Activated CD8-positive, alpha-beta memory T cell treated with anti-CD3 and anti-CD28 coated beads for 24 hours (primary cell): Measurements from ENCODE around the gene CYP4F3.
"Not testable (repeated sequence)": the region's sequence is repeated elsewhere in the genome, so short reads cannot be mapped to it uniquely, and the experiment has no call there.

Experiments
- DNase-seq: peaks from one replicate; pipeline ENCODE4 v3.0.0-alpha.2; 2020

Gene CYP4F3

GRCh38 chr19:15671891-15672579 lies 31.3 kb downstream of the CYP4F3 start:
- no peak for DNase-seq

GRCh38 chr19:15672580-15673175 lies 32.0 kb downstream of the CYP4F3 start, which contains the start of gene CYP4F12:
Gene CYP4F12 (plus strand): TSS chr19:15673087. CDS start chr19:15673530, 443 bp downstream.
- no peak for DNase-seq

GRCh38 chr19:15673176-15673654 lies 32.5 kb downstream of the CYP4F3 start:
- DNase-seq, result no peak

GRCh38 chr19:15675560-15675959 lies 34.9 kb downstream of the CYP4F3 start:
- no peak for DNase-seq

- no peak for DNase-seq
Observed at GRCh38 chr19:15679089-15679488, 38.4 kb downstream of the CYP4F3 start.

GRCh38 chr19:15679865-15680264 lies 39.2 kb downstream of the CYP4F3 start:
- not testable (repeated sequence) for DNase-seq

GRCh38 chr19:15680478-15681322 lies 40.0 kb downstream of the CYP4F3 start:
- DNase-seq, result no peak

- DNase-seq, result no peak
Observed at GRCh38 chr19:15683411-15683810, 42.7 kb downstream of the CYP4F3 start.

GRCh38 chr19:15684828-15685227 lies 44.1 kb downstream of the CYP4F3 start:
- DNase-seq, result no peak

- DNase-seq, result no peak
Observed at GRCh38 chr19:15696654-15697194, 56.0 kb downstream of the CYP4F3 start.

- no peak for DNase-seq
Observed at GRCh38 chr19:15701757-15702533, 61.2 kb downstream of the CYP4F3 start.

GRCh38 chr19:15702534-15702930 lies 61.8 kb downstream of the CYP4F3 start:
- no peak for DNase-seq
